HepG2 (cell line): Measurements from ENCODE around the gene TAF13. TPM values are rescaled to one million over a fixed set of nuclear protein-coding genes. Genes with fewer than 3 reads are reported as not detected.

Source experiments
- CREM ChIP-seq, 2 experiments: sonication (generic) in 1 of 2; formaldehyde crosslinking in 1 of 2; IDR thresholded peaks; 2 replicates each; pipeline versions ENCODE4 v1.4.0 to v1.6.1; 2016 to 2020; ENCODE audit warnings: antibody characterized with exemption in 1 of 2, mild to moderate bottlenecking in 1 of 2, missing genetic modification reagents in 1 of 2
- FLYWCH1 ChIP-seq: sonication (generic); formaldehyde crosslinking; IDR thresholded peaks from 2 replicates; pipeline ENCODE4 v1.8.1; 2023; ENCODE audit warnings: mild to moderate bottlenecking, missing genetic modification reagents
- JARID2 ChIP-seq: sonication (generic); formaldehyde crosslinking; IDR thresholded peaks from 2 replicates; pipeline ENCODE4 v1.8.1; 2023; ENCODE audit warnings: missing genetic modification reagents, inconsistent platforms; ENCODE audit not compliant: insufficient replicate concordance
- MAFG ChIP-seq: sonication (generic); formaldehyde crosslinking; IDR thresholded peaks from 2 replicates; pipeline ENCODE4 v1.5.1; 2020; ENCODE audit warnings: mild to moderate bottlenecking, missing genetic modification reagents
- NRL ChIP-seq: sonication (generic); formaldehyde crosslinking; IDR thresholded peaks from 2 replicates; pipeline ENCODE4 v1.5.0; 2020; ENCODE audit warnings: missing genetic modification reagents, mild to moderate bottlenecking, moderate library complexity, borderline replicate concordance
- PHF8 ChIP-seq: sonication (generic); formaldehyde crosslinking; IDR thresholded peaks from 2 replicates; pipeline ENCODE4 v1.5.0; 2020; ENCODE audit warnings: missing genetic modification reagents
- PPARG ChIP-seq: conservative IDR thresholded peaks from 2 replicates; pipeline ENCODE4 v1.6.1; 2016; ENCODE audit warnings: missing biosample characterization, missing genetic modification reagents
- SNAI1 ChIP-seq: sonication (generic); formaldehyde crosslinking; IDR thresholded peaks from 2 replicates; pipeline ENCODE4 v1.5.0; 2020; ENCODE audit warnings: mild to moderate bottlenecking, missing genetic modification reagents, borderline replicate concordance
- SP5 ChIP-seq: IDR thresholded peaks from 2 replicates; pipeline ENCODE4 v1.6.1; 2016; ENCODE audit warnings: low read depth, borderline replicate concordance
- TAF15 ChIP-seq: fragments of 200-400 bp; formaldehyde crosslinking; IDR thresholded peaks from one replicate; pipeline ENCODE4 v1.6.1; 2018; ENCODE audit warnings: mild to moderate bottlenecking, low read depth, low read length; ENCODE audit not compliant: poor library complexity, severe bottlenecking
- TGIF2 ChIP-seq: IDR thresholded peaks from 2 replicates; pipeline ENCODE4 v1.6.1; 2016; ENCODE audit warnings: control low read depth, missing compliant biosample characterization
- U2AF2 ChIP-seq: fragments of 200-400 bp; formaldehyde crosslinking; IDR thresholded peaks from 2 replicates; pipeline ENCODE4 v1.6.1; 2017; ENCODE audit warnings: low read depth, mild to moderate bottlenecking, low read length
- ZNF138 ChIP-seq: sonication (generic); formaldehyde crosslinking; IDR thresholded peaks from 2 replicates; pipeline ENCODE4 v1.5.0; 2020; ENCODE audit warnings: mild to moderate bottlenecking, low read depth, missing genetic modification reagents
- ZNF205 ChIP-seq: IDR thresholded peaks from 2 replicates; pipeline ENCODE4 v1.6.1; 2018; ENCODE audit warnings: missing biosample characterization, missing genetic modification reagents
- ZNF225 ChIP-seq: sonication (generic); formaldehyde crosslinking; IDR thresholded peaks from 2 replicates; pipeline ENCODE4 v1.4.0; 2020; ENCODE audit warnings: mild to moderate bottlenecking, missing genetic modification reagents
- ZNF460 ChIP-seq: sonication (generic); formaldehyde crosslinking; IDR thresholded peaks from 2 replicates; pipeline ENCODE4 v1.5.1; 2020; ENCODE audit warnings: missing genetic modification reagents, mild to moderate bottlenecking, borderline replicate concordance
- ZNF549 ChIP-seq: sonication (generic); formaldehyde crosslinking; IDR thresholded peaks from 2 replicates; pipeline ENCODE4 v1.5.0; 2020; ENCODE audit warnings: missing genetic modification reagents
- polyA plus RNA-seq, 8 experiments: library from polyadenylated mRNA; depleted of rRNA in 3 of 8; stranded (reverse) in 7 of 8; unstranded in 1 of 8; fragments of >200 nt; fragmentation: Illumina TruSeq in 4 of 8; extraction: Trizol in 4 of 8; gene quantifications; 2 replicates each; pipeline versions ENCODE4 v1.2.1 to v1.2.3, GENCODE V29; 2011 to 2016; ENCODE audit warnings: low read depth in 4 of 8, missing spikeins in 1 of 8, mixed read lengths in 1 of 8; ENCODE audit not compliant: insufficient read depth in 1 of 8
- total RNA-seq, 5 experiments: library from RNA; depleted of rRNA; stranded (reverse); fragments of >200 nt; fragmentation: Illumina TruSeq; extraction: Trizol; gene quantifications; 2 replicates each; pipeline ENCODE4 v1.2.3, GENCODE V29; 2016; ENCODE audit warnings: low read depth in 1 of 5
- TF ChIP-seq, protein P1 (sequence below): IDR thresholded peaks from 2 replicates; pipeline ENCODE4 v1.6.1; 2016; ENCODE audit warnings: mild to moderate bottlenecking
- TF ChIP-seq, protein P2 (sequence below): sonication (generic); formaldehyde crosslinking; IDR thresholded peaks from 2 replicates; pipeline ENCODE4 v1.4.0; 2020; ENCODE audit warnings: mild to moderate bottlenecking, missing genetic modification reagents
- TF ChIP-seq, protein P3 (sequence below): sonication (generic); formaldehyde crosslinking; IDR thresholded peaks from 2 replicates; pipeline ENCODE4 v1.5.1; 2020; ENCODE audit warnings: missing genetic modification reagents, mild to moderate bottlenecking, borderline replicate concordance
- TF ChIP-seq, protein P4 (sequence below): sonication (generic); formaldehyde crosslinking; IDR thresholded peaks from 2 replicates; pipeline ENCODE4 v1.4.0; 2020; ENCODE audit warnings: mild to moderate bottlenecking, missing genetic modification reagents

TAF13 gene
- total and polyA plus RNA-seq, 2 of the 13 experiments (the other 11 are each of a cell fraction or from before 2014, with no cell fraction given): 11.5 to 36.3 TPM

DNA sequence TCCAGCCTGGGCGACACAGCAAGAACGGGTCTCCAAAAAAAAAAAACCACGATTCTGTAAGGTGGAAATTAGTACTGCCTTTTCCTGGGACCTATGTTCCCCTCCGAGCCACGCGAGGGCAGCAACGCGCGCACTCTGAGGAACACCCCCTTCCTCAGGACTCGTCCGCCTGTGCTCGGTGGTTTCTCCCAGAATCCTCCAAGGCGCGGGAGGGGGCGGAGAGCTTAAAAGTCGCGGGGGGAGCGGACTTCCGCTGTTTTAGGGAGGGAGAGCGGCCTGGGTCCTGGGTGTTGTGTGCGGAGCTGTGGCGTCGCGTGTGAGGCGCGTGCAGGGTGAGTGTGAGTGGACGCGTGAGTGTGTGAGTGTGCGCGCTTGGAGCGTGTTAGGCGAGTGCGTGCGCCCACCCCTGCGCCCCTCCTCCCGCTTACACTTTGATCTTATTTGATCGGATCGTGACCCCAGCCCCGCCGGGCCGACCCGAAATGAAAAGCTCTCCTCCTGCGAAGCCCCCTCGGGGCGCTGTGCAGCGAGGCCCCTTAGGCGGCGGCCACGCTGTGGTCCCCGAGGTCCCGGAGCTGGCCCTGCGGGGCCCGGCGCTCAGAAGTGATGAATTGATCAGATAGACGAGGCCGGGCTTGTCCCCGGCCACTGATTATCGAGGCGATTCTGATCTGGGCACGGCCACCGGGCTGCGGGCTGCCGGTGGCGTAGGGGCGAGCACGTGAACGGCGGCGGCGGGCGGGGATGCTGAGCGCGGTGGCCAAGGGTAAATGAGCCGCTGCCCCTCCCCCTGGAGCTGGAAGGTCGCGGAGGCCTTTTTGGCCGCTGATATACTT is 24.4 kb upstream of the TAF13 start (continued):
- TF ChIP-seq U2AF2 (no peak), ZNF549 (CRISPR knock-in tag) (no peak), MAFG (CRISPR knock-in tag) (no peak; the same call in 1 of the 2 replicates), TAF15 (peak; percentile 33), PPARG (peak; percentile 39; the same call in 1 of the 2 replicates), ZNF138 (CRISPR knock-in tag) (0 out of 2 replicates have a peak, but pooled peaks have one; percentile 30), SNAI1 (CRISPR knock-in tag) (peak; percentile 77; the same call in 1 of the 2 replicates), CREM (IDR thresholded peaks at IDR 0.05) (peak; percentile 79), CREM (CRISPR knock-in tag; IDR thresholded peaks at IDR 0.05) (no peak), SP5 (CRISPR knock-in tag) (peak; percentile 75; the same call in 1 of the 2 replicates), FLYWCH1 (CRISPR knock-in tag) (0 out of 2 replicates have a peak, but pooled peaks have one; percentile 44), ZNF205 (peak; percentile 87), NRL (peak; percentile 99), TGIF2 (CRISPR knock-in tag) (peak; percentile 79; the same call in 1 of the 2 replicates), ZNF460 (CRISPR knock-in tag) (peak; percentile 39; the same call in 1 of the 2 replicates), ZNF225 (CRISPR knock-in tag) (peak; percentile 91; the same call in 1 of the 2 replicates), JARID2 (no peak), PHF8 (CRISPR knock-in tag) (peak; percentile 90)
- TF ChIP-seq, protein P1, sequence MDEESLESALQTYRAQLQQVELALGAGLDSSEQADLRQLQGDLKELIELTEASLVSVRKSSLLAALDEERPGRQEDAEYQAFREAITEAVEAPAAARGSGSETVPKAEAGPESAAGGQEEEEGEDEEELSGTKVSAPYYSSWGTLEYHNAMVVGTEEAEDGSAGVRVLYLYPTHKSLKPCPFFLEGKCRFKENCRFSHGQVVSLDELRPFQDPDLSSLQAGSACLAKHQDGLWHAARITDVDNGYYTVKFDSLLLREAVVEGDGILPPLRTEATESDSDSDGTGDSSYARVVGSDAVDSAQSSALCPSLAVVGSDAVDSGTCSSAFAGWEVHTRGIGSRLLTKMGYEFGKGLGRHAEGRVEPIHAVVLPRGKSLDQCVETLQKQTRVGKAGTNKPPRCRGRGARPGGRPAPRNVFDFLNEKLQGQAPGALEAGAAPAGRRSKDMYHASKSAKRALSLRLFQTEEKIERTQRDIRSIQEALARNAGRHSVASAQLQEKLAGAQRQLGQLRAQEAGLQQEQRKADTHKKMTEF (CRISPR knock-in tag): peak; percentile 70
- TF ChIP-seq, protein P2, sequence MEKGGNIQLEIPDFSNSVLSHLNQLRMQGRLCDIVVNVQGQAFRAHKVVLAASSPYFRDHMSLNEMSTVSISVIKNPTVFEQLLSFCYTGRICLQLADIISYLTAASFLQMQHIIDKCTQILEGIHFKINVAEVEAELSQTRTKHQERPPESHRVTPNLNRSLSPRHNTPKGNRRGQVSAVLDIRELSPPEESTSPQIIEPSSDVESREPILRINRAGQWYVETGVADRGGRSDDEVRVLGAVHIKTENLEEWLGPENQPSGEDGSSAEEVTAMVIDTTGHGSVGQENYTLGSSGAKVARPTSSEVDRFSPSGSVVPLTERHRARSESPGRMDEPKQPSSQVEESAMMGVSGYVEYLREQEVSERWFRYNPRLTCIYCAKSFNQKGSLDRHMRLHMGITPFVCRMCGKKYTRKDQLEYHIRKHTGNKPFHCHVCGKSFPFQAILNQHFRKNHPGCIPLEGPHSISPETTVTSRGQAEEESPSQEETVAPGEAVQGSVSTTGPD (CRISPR knock-in tag): peak; percentile 21; the same call in 1 of the 2 replicates
- TF ChIP-seq, protein P3, sequence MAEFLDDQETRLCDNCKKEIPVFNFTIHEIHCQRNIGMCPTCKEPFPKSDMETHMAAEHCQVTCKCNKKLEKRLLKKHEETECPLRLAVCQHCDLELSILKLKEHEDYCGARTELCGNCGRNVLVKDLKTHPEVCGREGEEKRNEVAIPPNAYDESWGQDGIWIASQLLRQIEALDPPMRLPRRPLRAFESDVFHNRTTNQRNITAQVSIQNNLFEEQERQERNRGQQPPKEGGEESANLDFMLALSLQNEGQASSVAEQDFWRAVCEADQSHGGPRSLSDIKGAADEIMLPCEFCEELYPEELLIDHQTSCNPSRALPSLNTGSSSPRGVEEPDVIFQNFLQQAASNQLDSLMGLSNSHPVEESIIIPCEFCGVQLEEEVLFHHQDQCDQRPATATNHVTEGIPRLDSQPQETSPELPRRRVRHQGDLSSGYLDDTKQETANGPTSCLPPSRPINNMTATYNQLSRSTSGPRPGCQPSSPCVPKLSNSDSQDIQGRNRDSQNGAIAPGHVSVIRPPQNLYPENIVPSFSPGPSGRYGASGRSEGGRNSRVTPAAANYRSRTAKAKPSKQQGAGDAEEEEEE (CRISPR knock-in tag): no peak; the same call in 1 of the 2 replicates
- TF ChIP-seq, protein P4, sequence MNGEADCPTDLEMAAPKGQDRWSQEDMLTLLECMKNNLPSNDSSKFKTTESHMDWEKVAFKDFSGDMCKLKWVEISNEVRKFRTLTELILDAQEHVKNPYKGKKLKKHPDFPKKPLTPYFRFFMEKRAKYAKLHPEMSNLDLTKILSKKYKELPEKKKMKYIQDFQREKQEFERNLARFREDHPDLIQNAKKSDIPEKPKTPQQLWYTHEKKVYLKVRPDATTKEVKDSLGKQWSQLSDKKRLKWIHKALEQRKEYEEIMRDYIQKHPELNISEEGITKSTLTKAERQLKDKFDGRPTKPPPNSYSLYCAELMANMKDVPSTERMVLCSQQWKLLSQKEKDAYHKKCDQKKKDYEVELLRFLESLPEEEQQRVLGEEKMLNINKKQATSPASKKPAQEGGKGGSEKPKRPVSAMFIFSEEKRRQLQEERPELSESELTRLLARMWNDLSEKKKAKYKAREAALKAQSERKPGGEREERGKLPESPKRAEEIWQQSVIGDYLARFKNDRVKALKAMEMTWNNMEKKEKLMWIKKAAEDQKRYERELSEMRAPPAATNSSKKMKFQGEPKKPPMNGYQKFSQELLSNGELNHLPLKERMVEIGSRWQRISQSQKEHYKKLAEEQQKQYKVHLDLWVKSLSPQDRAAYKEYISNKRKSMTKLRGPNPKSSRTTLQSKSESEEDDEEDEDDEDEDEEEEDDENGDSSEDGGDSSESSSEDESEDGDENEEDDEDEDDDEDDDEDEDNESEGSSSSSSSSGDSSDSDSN (CRISPR knock-in tag): peak; percentile 78
